Endothelial cell of umbilical vein (primary cell): ENCODE measurements around the gene TUBGCP3. TPM values are rescaled to one million over a fixed set of nuclear protein-coding genes. Genes with fewer than 3 reads are reported as not detected.
A peak's percentile ranks its signal among the peaks of the same experiment; 100 is the strongest.

ENCODE experiments used
- BruUV-seq: library from RNA; stranded (reverse); fragments of 400-500 nt; replicated peaks from 2 replicates; lab custom pipeline; 2021; lab: Mats Ljungman, UMichigan
- CTCF ChIA-PET: fragments of 300-600, 350-600 bp; sonication (Branson Sonifier 250); formaldehyde crosslinking; loops from one replicate; lab custom pipeline; 2021; ENCODE audit warnings: antibody characterized with exemption, inconsistent platforms; lab: Charles Lee
- POLR2A ChIA-PET: fragments of 300-600, 350-600 bp; sonication (Branson Sonifier 250); formaldehyde crosslinking; loops from one replicate; lab custom pipeline; 2021; ENCODE audit warnings: antibody characterized with exemption, inconsistent platforms; lab: Charles Lee
- DNase-seq: peaks from one replicate; pipeline ENCODE4 v3.0.0-alpha.2; 2011; ENCODE audit warnings: low read depth, low spot score
- FAIRE-seq: peaks from 2 replicates; lab custom pipeline; 2011; peaks lifted over from hg19 to GRCh38; lab: Jason Lieb, UNC
- H2AFZ ChIP-seq: 2 replicates; pipeline ENCODE4 v1.6.0; 2012; ENCODE audit warnings: low read depth, low read length, control low read depth, inconsistent platforms
- H3K27ac ChIP-seq: 2 replicates; pipeline ENCODE4 v1.5.1; 2011; ENCODE audit warnings: low read depth, mild to moderate bottlenecking, control low read depth, low read length, moderate library complexity; ENCODE audit not compliant: insufficient read depth
- H3K27me3 ChIP-seq, 2 experiments: 2 replicates each; pipeline versions ENCODE4 v1.6.0 to v1.6.1; 2011; ENCODE audit warnings: low read length in 2 of 2, mixed read lengths in 1 of 2; ENCODE audit not compliant: control insufficient read depth in 2 of 2, insufficient read depth in 2 of 2
- H3K36me3 ChIP-seq, 2 experiments: 2 replicates in 1 of 2; 3 replicates in 1 of 2; pipeline ENCODE4 v1.5.1; 2011; ENCODE audit warnings: low read length in 2 of 2, mild to moderate bottlenecking in 1 of 2, moderate library complexity in 1 of 2; ENCODE audit not compliant: control insufficient read depth in 2 of 2, insufficient read depth in 2 of 2; ENCODE audit errors: extremely low read depth in 1 of 2
- H3K4me1 ChIP-seq: 3 replicates; pipeline ENCODE4 v1.5.1; 2011; ENCODE audit warnings: mild to moderate bottlenecking, low read length; ENCODE audit not compliant: control insufficient read depth, insufficient read depth; ENCODE audit errors: extremely low read depth
- H3K4me2 ChIP-seq: 2 replicates; pipeline ENCODE4 v1.6.1; 2011; ENCODE audit warnings: low read length, control low read depth, mixed read lengths; ENCODE audit not compliant: insufficient read depth
- H3K4me3 ChIP-seq, 3 experiments: fragments of 200-600 bp in 1 of 3; sonication (generic), shearing (Covaris generic) in 1 of 3; replicated peaks in 1 of 3; 2 replicates each; pipeline ENCODE4 v1.5.1; 2011 to 2016; ENCODE audit warnings: control low read depth in 3 of 3, low read length in 3 of 3, mild to moderate bottlenecking in 2 of 3, inconsistent platforms in 1 of 3, low read depth in 1 of 3, moderate library complexity in 1 of 3; ENCODE audit not compliant: insufficient read depth in 1 of 3
- H3K79me2 ChIP-seq: 2 replicates; pipeline ENCODE4 v1.6.0; 2012; ENCODE audit warnings: low read length, inconsistent platforms; ENCODE audit not compliant: control insufficient read depth, insufficient read depth
- H3K9ac ChIP-seq: replicated peaks from 2 replicates; pipeline ENCODE3; 2011; ENCODE audit warnings: low read length, control low read depth; ENCODE audit not compliant: insufficient read depth; ENCODE audit errors: extremely low read depth
- H3K9me1 ChIP-seq: replicated peaks from 3 replicates; pipeline ENCODE4 v1.6.0; 2011; ENCODE audit warnings: mild to moderate bottlenecking, low read length; ENCODE audit not compliant: control insufficient read depth, insufficient read depth; ENCODE audit errors: extremely low read depth
- H3K9me3 ChIP-seq: replicated peaks from 2 replicates; pipeline ENCODE4 v1.5.1; 2012; ENCODE audit warnings: low read length, inconsistent platforms; ENCODE audit not compliant: control insufficient read depth, insufficient read depth
- H4K20me1 ChIP-seq: replicated peaks from 2 replicates; pipeline ENCODE3; 2011; ENCODE audit warnings: mild to moderate bottlenecking, low read length; ENCODE audit not compliant: control insufficient read depth, insufficient read depth; ENCODE audit errors: extremely low read depth
- CTCF ChIP-seq, 2 donors: IDR thresholded peaks; 1 replicate in 1 of 2; 2 replicates in 1 of 2; pipeline ENCODE4 v1.5.1; 2011; ENCODE audit warnings: low read length in 2 of 2, mild to moderate bottlenecking in 2 of 2, moderate library complexity in 2 of 2, control low read depth in 1 of 2, inconsistent platforms in 1 of 2, low read depth in 1 of 2; ENCODE audit not compliant: insufficient read depth in 1 of 2; ENCODE audit errors: extremely low read depth in 1 of 2
- EZH2 ChIP-seq: IDR thresholded peaks from 2 replicates; pipeline ENCODE4 v1.6.1; 2012; ENCODE audit warnings: borderline replicate concordance, low read depth, mild to moderate bottlenecking, moderate library complexity, low read length, inconsistent platforms; ENCODE audit not compliant: severe bottlenecking
- FOS ChIP-seq: IDR thresholded peaks from 2 replicates; pipeline ENCODE4 v1.6.1; 2011; ENCODE audit warnings: mild to moderate bottlenecking, low read length, moderate library complexity, borderline replicate concordance; ENCODE audit not compliant: insufficient read depth
- GATA2 ChIP-seq: IDR thresholded peaks from 2 replicates; pipeline ENCODE4 v1.7.0; 2011; ENCODE audit warnings: low read depth, mild to moderate bottlenecking, moderate library complexity, mixed read lengths, low read length; ENCODE audit not compliant: insufficient read length, insufficient read depth
- JUN ChIP-seq: IDR thresholded peaks from 2 replicates; pipeline ENCODE4 v1.6.1; 2011; ENCODE audit warnings: borderline replicate concordance, low read depth; ENCODE audit not compliant: insufficient read length, insufficient read depth
- MAX ChIP-seq: IDR thresholded peaks from 2 replicates; pipeline ENCODE4 v1.6.1; 2011; ENCODE audit not compliant: insufficient read depth, insufficient read length
- MYC ChIP-seq: IDR thresholded peaks from one replicate; pipeline ENCODE4 v1.6.1; 2011; ENCODE audit warnings: mild to moderate bottlenecking, low read depth, low read length
- POLR2A ChIP-seq: IDR thresholded peaks from 2 replicates; pipeline ENCODE4 v1.6.1; 2012; ENCODE audit warnings: low read depth, mild to moderate bottlenecking, control low read depth, low read length
- POLR2AphosphoS5 ChIP-seq: IDR thresholded peaks from 2 replicates; pipeline ENCODE4 v1.6.1; 2012; ENCODE audit warnings: low read depth, mild to moderate bottlenecking, control low read depth, low read length, moderate library complexity; ENCODE audit not compliant: insufficient read depth
- dilution Hi-C: fragments of 300-500 bp; cut with MboI; formaldehyde crosslinking; loops from one replicate; pipeline ENCODE4 v1.15.0; 2019; ENCODE audit warnings: low sequenced_read_pairs; ENCODE audit not compliant: extremely low pct_ligation_motif_present
- intact Hi-C: fragments of 100-400 bp; cut with micrococcal nuclease; formaldehyde crosslinking; loops from one replicate; pipeline ENCODE4 v1.10.0; 2022
- polyA plus RNA-seq, 4 experiments: library from polyadenylated mRNA; depleted of rRNA in 3 of 4; stranded (reverse) in 3 of 4; unstranded in 1 of 4; fragments of >200 nt; gene quantifications; 2 replicates each; pipeline versions ENCODE4 v1.2.1 to v1.2.3, GENCODE V29; 2011 to 2012; ENCODE audit warnings: missing spikeins in 1 of 4
- total RNA-seq: library from RNA; stranded (reverse); gene quantifications from 2 replicates; pipeline ENCODE4 v1.2.3, GENCODE V29; 2021

Gene TUBGCP3
- total and polyA plus RNA-seq, 2 donors (not counting 3 experiments of a cell fraction or from before 2014, with no cell fraction given) = 36.4 to 47.7 TPM

GRCh38 chr13:112545856-112546255 lies 42.1 kb downstream of the TUBGCP3 start:
- no peak overlapping the region for H3K9ac ChIP-seq
- H3K4me2 ChIP-seq = no peak overlapping the region
- dilution Hi-C loops = no loop called here
- H3K36me3 ChIP-seq = peaks cover 15 to 18% of the 10 kb centered on the region in 2 experiments
- BruUV-seq = no TSS peak
- no peak overlapping the region for H3K27ac ChIP-seq
- DNase-seq (peak; percentile 17), FAIRE-seq (no peak)
- intact Hi-C loops = no loop called here
- TF ChIP-seq EZH2 (no peak), CTCF (IDR thresholded peaks at IDR 0.05; ENCODE audit: extremely low read depth in 1 of 2, insufficient read depth in 1 of 2, low read depth in 1 of 2, low read length in 2 of 2) (no peak), MYC (no peak), MAX (no peak), GATA2 (no peak), JUN (no peak), POLR2AphosphoS5 (no peak), FOS (no peak), POLR2A (no peak)
- H3K4me3 ChIP-seq = no peak overlapping the region
- H3K4me1 ChIP-seq = no peaks in the 10 kb centered on the region
- no peaks in the 10 kb centered on the region for H3K9me3 ChIP-seq
- no peaks in the 10 kb centered on the region for H4K20me1 ChIP-seq
- H2AFZ ChIP-seq = no peak overlapping the region
- ChIA-PET POLR2A (no interaction called here), CTCF (no interaction called here)
- H3K79me2 ChIP-seq = no peaks in the 10 kb centered on the region
- no peaks in the 10 kb centered on the region for H3K9me1 ChIP-seq
- no peaks in the 10 kb centered on the region for H3K27me3 ChIP-seq
